ENCODE measurements around the gene EIF2B4.

EIF2B4 gene

DNA sequence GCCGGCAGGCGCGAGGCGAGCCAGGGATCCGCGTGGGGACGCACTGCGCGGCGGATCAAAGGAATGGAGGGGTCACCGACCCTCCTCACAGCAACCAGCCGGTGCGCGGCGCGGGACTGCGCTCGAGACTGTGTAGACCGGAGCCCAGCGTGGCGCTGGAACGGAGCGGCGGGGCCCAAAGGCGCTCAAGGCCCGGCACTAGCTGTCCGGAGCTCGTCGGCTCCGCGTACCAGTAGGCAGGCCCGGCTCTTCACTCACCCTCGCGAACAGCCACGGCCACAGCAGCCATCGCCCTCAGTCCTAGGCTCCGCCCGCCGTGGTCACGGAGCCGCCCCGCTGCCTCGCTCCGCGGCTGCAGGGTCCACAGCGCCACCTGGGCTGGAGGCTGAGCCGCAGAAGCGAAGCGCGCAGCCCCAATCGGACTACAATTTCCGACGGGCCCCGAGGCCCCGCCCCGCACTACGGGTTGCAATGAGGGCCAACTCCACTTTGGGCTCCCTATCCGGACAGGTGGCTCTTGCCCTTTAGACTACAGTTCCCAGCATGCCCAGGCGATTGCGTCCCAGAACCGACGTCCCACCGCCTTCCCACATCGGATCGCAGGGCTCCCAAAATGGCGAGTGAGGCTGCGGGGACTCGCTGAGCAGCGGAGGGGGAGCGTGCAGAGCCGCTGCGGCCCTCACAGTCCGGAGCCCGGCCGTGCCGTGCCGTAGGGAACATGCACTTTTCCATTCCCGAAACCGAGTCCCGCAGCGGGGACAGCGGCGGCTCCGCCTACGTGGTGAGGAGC lies at the start of gene EIF2B4, which contains the start of gene SNX17:
TSS of gene EIF2B4 (minus strand) at position 313 of the 790 bp plus-strand sequence. CDS start at position 289, 24 bp downstream.
TSS of gene SNX17 (plus strand) at position 591 of the 790 bp plus-strand sequence. CDS start at position 719, 128 bp downstream.
- peak; percentile 99 for DNase-seq

DNA sequence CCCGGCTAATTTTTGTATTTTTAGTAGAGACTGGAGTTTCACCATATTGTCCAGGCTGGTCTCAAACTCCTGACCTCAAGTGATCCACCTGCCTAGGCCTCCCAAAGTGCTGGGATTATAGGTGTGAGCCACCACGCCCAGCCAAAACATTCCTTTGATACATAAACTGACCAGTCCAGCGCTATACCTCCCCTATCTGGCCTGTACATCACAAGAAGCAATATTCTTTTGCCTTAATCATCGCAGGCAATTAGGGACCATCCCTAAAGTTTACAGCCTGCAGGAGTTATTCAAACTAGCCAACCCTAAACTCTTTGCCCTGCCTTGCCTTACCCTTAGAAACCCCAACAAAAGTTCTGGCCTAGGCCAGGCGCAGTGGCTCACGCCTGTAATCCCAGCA lies 46.0 kb upstream of the EIF2B4 start:
- DNase-seq, result no peak

DNA sequence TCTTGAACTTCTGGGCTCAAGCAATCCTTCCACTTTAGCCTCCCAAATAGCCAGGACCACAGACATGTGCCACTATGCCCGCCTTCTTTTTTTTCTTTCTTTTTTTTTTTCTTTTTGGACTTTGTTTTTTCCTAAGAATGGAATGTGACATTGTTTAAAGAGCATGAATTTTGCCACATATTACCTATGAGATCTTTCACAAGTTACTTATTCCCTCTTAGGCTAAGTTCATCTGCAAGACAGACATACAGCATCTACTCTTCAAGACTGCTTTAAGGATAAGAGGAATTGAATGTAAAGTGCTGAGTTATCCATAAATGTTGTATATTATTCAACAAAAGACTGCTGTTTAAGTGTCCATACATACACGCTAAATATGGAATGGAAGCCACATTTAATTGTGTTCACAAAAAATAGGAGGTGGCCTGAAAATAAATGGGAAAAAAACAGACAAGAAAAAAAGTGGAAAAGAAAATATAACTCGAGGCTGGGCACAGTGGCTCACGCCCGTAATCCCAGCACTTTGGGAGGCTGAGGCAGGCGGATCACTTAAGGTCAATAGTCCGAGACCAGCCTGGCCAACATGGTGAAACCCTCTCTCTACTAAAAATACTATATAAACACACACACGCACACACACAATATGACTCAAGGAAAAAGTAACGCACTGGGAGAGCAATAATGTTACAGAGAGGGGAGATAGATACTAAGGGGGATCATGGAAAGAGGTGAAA lies 42.4 kb upstream of the EIF2B4 start:
- no peak for DNase-seq

DNA sequence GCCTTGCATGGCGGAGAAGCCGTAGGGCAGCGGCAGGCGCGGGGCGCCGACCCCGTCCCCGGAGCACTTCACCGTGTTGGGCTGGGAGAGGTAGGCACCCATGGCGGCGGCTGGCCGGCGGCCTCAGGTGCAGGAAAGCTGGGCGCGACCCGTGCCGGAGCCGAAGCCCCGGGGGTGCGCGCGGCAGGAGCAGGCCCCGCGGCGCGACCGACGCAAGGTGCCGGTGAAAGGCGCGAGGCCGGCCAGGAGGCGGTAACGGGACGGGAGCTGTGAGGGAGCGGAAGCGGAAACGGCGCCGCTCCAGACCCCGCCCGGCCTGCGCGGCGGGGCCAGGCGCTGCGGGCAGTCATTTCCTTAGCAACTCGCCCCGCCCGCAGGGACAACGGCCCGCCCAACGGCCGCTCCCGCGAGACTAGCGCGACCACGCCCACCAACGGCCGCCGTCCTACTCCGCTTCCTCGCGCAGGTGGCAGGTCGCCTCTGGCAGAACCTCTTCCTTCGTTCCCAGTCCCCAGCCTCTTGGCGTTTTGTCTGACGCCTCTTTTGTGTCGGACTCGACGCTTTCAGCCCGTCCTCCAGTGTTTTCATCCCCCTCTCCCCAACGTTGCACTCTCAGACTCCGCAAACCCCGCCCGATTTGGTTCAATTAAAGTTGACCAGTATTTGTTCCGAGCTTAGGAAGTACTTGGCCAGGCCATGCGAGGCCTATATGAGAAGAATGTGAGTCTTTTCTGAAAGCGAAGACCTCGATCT lies 39.4 kb upstream of the EIF2B4 start, which contains the start of gene PPM1G:
TSS of gene PPM1G (minus strand) at position 271 of the 753 bp plus-strand sequence. CDS start at position 102, 169 bp downstream.
- peak; percentile 88 to 96 for DNase-seq

DNA sequence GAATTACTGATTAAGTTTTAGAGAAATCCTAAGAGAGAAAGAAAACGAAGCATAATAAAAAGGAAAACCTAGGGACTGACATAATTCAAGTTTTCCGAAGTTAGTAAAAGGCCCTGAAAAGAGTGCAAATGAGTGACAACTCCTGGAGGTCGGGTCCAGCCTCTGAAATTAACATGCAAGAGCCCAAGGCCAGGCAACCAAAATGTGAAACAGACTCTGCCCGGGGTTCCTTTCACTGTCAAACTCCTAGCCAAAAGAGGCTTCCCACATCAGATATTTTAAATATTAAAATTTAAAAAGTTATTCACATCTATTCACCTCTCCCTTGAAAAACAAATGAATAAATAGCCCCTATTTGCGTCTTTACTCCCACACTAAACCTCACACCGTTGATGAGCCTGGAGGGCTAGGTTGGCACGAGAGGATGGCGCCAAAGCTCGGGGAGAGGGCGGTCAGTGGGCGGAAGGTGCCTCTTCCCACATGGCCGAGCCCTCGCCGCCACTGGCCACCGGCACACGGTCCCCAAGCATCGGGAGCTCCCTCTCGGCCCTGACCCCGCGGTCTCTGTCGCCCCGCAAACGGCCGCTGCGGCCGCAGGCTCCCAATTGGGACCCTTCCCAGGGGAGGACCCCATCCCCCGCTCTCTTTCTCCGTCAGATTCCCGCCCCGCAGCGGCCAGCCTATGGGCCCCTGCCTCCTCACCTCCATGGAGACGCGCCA lies 38.6 kb upstream of the EIF2B4 start:
- DNase-seq, result peak in 1 of 2 experiments; percentile 69

DNA sequence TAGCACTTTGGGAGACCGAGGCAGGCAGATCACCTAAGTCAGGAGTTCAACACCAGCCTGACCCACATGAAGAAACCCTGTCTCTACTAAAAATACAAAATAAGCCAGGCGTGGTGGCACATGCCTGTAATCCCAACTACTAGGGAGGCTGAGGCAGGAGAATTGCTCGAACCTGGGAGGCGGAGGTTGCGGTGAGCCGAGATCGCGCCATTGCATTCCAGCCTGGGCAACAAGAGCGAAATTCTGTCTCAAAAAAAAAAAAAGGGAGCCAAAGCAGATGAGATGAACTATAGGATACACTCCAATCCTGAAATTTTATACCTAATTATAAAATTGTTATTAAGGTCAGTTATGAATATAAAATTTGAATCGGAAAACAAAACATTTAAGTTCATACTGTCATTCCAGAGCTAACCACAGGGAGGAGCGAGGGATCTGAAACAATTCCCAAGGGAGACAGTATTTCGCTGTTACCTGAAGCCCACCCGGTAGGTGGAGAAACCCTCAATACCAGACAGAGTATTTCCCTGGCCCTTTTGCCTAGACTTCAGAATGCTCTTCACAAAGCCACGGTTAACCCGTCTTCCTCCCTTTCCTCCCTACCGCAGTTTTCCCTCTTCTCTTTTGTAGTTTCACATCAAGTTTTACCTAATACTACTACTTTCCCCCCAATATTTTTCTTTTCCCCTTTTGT lies 37.8 kb upstream of the EIF2B4 start:
- peak; percentile 18 to 78 for DNase-seq

DNA sequence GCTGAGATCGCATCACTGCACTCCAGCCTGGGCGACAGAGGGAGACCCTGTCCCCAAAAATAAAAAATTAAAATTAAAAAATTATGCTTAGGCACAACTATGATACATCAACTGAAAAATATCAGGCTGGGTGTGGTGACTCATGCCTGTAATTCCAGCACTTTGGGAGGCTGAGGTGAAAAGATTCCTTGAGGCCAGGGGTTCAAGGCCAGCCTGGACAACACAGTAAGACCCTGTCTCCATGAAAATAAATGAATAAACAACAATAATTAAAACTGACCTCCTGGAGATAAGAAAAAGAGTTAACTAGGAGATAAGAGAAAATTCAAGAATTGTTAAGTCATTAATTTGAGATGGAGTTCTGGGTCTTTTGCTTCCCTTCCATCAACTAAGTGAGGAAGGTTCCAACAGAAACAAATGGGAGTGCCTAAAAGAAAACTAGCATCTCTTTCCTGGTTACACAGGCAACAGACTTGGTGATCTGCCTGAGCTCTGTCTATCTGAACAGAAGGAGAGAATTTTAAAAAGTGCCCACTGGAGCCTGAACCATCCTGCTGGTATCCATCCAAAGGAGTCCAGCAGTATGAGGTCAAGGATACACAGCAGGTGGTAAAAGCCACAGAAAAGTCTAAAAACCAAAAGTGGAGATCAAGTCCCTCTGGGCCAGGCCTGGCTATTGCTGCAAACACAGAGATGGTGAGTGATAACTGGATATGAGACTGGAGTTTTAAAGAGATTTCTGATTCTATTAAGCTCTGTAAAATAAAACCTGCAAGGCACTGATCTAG lies 30.4 kb upstream of the EIF2B4 start:
- no peak for DNase-seq

DNA sequence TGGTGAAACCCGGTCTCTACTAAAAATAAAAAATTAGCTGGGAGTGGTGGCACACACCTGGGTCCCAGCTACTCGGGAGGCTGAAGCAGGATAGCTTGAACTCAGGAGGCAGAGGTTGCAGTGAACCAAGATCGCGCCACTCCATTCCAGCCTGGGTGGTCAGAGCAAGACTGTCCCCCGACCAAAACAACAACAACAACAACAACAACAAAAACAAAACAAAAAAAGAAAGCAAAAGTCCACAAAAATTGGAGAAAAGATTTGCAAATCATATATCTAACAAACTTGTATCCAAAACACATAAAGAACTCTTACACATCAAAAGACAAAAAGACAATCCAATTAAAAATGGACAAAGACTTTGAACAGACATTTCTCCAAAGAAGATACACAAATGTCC lies 28.8 kb upstream of the EIF2B4 start:
- DNase-seq, result no peak

DNA sequence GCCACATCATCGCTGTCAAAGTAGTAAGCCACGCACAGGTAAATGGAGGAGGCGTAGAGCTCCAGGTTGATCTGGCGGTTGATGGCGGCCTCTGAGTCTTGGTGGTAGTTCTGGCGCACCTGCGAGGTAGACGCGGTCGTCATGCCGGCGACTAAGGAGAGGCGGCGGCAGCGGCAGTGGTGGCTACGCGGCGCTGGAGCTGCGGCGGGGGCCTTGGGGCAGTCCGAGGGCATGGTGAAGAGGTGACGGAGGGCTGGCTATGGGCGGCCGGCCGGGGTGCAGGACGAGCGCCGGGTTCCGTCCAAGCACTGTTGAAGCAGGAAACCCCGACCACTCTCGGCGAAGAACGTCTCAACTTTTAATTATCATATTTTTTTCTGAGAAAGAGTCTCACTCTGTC lies 23.1 kb upstream of the EIF2B4 start:
- DNase-seq, result no peak

DNA sequence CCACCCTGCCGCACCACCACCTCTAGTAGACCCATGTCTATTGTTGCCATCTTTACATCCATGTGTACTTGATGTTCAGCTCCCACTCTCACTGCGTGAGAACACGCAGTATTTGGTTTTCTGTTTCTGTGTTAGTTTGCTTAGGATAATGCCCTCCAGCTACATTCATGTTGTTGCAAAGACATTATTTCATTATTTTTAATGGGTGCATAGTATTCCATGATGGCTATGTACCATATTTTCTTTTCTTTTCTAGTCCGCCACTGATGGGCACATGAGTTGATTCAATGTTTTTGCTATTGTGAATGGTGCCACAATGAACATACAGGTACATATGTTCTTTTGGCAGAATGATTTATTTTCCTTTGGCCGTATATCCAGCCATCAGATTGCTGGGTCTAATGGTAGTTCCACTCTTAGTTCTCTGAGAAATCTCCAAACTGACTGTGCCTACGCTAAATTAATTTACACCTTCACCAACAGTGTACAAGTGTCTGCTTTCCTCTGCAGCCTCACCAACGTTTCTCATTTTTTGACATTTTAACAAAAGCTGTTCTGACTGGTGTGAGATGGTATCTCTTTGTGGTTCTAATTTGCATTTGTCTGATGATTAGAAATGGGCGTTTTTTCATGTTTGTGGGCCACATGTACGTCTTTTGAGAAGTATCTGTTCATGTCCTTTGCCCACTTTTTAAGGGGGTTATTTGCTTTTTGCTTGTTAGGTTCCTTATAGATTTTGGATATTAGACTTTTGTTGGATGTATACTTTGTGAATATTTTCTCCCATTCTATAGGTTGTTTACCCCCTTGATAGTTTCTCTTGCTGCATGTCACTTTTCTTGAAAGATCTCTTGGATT lies 20.9 kb upstream of the EIF2B4 start:
- no peak for DNase-seq

DNA sequence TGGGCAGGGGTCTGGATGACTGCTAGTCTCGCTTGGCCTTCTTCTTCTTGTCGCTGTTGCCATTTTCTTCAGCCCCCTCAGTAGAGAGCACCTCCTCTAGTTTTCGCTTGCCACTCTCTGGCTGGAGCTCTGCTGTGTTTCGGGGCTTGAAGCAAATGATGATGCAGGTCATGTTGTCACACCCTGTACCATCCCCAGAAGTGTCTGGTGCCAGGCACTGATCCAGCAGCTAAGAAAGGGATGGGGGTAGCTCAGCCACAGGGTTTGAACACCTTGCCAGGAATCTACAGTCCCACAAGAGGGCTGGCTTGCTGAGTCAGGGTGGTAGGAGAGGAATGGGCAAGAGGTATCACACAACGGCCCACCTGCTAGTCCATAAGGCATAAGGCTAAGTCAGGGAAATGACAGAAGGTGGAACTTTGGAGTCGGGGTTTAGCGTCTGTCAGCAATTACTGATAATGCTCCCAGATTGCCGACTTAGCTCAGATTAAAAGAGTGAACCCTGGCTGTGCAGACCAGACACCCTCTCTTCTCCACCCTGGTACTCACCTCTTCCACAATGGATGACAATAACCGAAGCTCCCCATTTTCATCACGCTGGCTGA lies 11.5 kb upstream of the EIF2B4 start:
- DNase-seq, result no peak

DNA sequence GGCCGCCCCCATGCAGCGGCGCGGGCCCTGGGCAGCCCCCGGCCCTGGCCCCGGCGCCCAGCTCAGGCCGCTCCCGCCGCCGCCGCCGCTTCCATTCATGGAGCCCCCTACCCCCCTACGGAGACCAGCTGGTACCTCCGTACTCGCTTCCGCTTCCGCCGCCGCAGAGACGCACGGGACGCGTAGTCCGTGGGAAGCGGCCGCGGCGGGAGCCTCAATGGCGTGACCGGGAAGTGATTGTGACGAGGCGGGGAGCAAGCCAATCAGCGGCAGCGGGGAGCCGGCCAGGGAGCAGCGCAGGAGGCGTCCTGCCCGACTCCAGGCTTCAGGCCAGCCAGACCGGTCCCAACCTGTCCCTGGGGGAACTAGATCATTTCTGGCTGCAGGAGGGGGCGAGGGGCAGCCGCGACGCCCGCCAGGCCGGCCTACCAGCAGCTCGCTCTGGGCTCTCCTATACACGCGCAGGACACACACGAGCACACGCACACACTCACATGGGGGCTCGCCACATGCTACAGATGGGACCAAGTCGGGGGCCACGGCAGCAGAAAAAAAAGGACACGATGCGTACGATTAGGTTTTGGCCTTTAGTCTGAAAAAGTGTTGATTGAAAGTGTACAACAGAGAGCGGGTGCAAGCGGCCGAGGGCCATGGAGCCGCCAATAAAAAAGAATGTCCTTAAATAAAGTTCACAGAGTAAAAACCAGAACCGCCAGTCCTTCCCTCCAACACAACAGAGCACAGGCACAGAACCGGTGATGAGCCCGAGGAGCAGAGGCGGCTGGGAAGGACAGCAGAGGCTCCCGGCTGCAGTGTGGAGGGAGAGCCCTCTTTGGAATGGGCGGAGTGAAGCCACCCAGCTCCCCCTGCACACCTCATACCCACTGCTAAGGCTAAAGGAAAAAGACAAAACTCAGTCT lies 10.7 kb upstream of the EIF2B4 start, which contains the start of gene ZNF513:
TSS of gene ZNF513 (minus strand) at position 109 of the 920 bp plus-strand sequence. CDS start 208 bp downstream, outside the sequence.
- DNase-seq, result peak; percentile 89 to 92

DNA sequence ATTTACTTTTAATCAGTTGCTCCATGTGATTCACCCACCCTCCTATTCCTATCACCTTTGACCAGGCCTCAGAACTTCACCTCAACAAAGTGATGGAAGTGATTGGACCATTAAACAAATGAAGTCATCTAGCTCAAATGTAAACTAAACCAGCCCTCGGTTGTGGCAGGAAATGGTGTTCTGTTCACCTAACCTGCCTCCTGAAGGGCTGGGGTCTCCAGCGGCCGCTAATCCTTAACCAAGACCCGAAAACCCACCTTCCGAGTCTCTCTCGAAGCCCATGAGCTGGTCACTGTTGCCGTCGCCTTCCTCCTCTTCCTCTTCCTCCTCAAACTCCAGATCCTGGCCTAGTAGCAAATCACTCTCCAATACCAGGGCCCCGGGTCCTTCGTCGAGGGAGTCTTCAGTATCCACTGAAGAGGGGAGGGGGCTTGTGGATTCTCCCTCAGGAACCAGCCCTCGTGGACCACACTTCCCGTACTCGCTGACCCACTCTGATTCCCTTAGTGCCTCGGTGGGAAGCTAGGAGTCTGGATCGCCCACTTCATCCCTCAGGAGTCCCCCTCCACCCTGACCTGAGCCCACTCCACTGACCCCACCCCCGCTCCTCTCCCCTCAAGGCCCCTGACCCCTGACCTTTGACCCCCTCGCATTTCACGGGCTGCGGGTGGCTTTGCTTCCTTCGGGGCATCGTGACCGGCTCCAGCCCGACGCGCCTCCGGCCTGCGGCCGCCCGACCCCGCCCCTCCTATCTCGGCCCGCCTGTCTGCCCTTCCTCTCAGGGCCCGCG lies 9.9 kb upstream of the EIF2B4 start:
- DNase-seq, result peak; percentile 74 to 88

DNA sequence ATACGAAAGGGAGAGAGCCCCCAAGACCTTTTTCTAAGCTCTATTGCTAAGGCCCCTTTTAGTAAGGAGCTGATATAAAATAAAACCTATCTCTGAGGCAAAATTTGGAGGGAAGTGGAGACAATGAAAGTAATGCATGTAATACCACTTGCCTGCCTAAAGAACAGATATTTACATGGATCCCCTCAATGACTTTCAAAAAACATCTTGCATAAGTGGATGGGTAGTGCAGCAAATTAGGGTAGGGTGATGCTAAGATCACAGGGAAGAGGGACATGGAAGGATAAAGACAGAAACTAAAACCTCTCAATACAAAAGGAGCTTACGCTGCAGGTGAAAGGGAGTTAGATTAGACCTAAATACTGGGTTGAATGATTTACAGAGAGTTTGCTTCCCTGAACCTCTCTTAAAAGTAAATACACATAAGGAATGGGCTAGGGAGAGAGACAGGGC lies 9.3 kb upstream of the EIF2B4 start:
- DNase-seq, result no peak

DNA sequence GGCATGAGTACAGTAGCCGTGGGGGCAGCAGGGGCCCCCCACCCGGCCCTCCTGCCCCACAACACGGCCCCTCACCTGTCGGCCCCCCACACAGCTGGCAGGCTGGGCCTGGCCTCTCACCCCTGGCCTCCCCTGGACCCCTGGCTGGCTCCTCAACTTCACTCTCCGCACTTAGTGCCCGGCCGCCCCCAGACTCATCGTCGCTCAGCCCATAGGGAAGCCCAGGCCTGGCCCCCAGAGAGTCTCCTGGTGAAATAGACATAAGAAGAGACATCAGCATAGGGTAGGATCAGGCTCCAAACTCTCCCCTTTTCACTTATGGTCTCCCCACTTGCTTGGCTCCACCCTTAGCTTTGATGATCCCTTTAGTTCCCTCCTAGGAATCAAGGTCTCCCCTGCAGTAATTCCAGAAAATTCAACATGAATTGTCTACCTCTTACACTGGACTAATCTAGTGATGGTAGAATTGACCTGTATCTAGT lies 8.7 kb upstream of the EIF2B4 start:
- DNase-seq, result no peak

DNA sequence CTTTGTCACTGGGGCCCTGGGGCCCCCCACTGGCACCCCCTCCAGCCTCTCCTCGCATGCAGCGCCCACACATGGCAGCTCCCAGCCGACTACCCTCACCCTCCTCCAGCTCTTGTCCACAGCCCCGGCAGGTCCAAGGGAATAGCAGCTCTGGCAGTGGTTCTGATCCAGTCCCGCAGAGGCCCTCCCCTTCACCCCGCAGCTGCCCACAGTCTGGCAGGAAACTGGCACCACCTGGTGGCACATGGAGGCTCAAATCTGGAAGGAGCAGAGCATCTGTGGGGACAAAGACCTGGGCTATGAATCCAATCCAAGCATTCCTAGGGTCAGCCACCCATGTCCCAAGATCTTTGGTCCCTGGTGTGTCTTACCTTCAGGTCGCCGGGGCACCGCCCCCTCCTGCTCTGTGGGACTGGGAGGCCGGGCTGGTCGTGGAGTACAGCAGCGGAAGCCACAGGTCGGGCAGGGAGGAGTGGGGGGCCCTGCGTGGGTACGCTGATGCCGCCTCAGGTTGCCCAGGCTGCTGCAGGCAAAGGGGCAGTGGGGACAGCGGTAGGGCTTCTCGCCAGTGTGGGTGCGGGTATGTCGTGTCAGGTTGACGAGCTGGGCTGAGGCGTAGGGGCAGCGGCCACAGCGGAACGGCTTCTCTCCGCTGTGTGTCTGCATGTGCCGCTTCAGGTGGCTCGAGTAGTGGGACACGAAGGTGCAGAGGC lies 8.1 kb upstream of the EIF2B4 start:
- peak; percentile 38 to 51 for DNase-seq
